K562 (cell line): ENCODE data around the gene NACC1. TPM values are rescaled to one million over a fixed set of nuclear protein-coding genes. Genes with fewer than 3 reads are reported as not detected.

Experiments used
- ARID1B ChIP-seq: fragments of 450-650 bp; IDR thresholded peaks from 2 replicates; pipeline ENCODE4 v1.6.1; 2016; ENCODE audit warnings: antibody characterized with exemption, mild to moderate bottlenecking, inconsistent platforms
- ARID3A ChIP-seq: IDR thresholded peaks from 2 replicates; pipeline ENCODE4 v1.6.1; 2012; ENCODE audit warnings: low read depth, low read length, improper control_type of control experiment, borderline replicate concordance
- ARID4B ChIP-seq: sonication (generic); formaldehyde crosslinking; IDR thresholded peaks from 2 replicates; pipeline ENCODE4 v1.8.0; 2022; ENCODE audit warnings: mild to moderate bottlenecking, missing genetic modification reagents
- BCL6 ChIP-seq: fragments of 250-450 bp; sonication (Bioruptor Pico); IDR thresholded peaks from 2 replicates; pipeline ENCODE4 v1.4.0; 2020
- BRD4 ChIP-seq: fragments of 200-600 bp; sonication (generic); IDR thresholded peaks from 2 replicates; pipeline ENCODE4 v1.6.1; 2017; ENCODE audit warnings: inconsistent platforms
- BRD9 ChIP-seq: fragments of 450-650 bp; IDR thresholded peaks from 2 replicates; pipeline ENCODE4 v1.6.1; 2018; ENCODE audit warnings: low read depth; ENCODE audit not compliant: partially characterized antibody
- HCFC1 ChIP-seq: IDR thresholded peaks from 2 replicates; pipeline ENCODE4 v1.6.1; 2012; ENCODE audit warnings: low read depth, low read length, improper control_type of control experiment
- MIER1 ChIP-seq: fragments of 450-650 bp; IDR thresholded peaks from 2 replicates; pipeline ENCODE4 v1.6.1; 2016; ENCODE audit warnings: antibody characterized with exemption, mild to moderate bottlenecking, low read depth
- RNF2 ChIP-seq: sonication (generic); IDR thresholded peaks from 2 replicates; pipeline ENCODE4 v1.6.1; 2016
- TARDBP ChIP-seq: fragments of 450-650 bp; IDR thresholded peaks from 2 replicates; pipeline ENCODE4 v1.6.1; 2016
- ZBTB40 ChIP-seq, 2 experiments: fragments of 450-650 bp in 1 of 2; sonication (generic) in 1 of 2; formaldehyde crosslinking in 1 of 2; IDR thresholded peaks; 2 replicates each; pipeline versions ENCODE4 v1.7.1 to v1.9.0; 2016 to 2022; ENCODE audit warnings: inconsistent platforms in 1 of 2, mild to moderate bottlenecking in 1 of 2, missing genetic modification reagents in 1 of 2
- ZNF146 ChIP-seq: IDR thresholded peaks from one replicate; pipeline ENCODE4 v1.6.1; 2018; ENCODE audit warnings: missing compliant biosample characterization; ENCODE audit not compliant: unreplicated experiment
- ZNF644 ChIP-seq: fragments of 200-800 bp; sonication (Bioruptor generic); IDR thresholded peaks from 2 replicates; pipeline ENCODE4 v1.6.1; 2016; ENCODE audit warnings: low read depth, missing genetic modification characterization, missing compliant biosample characterization
- polyA plus RNA-seq, 8 experiments: library from polyadenylated mRNA; depleted of rRNA in 4 of 8; stranded (reverse) in 5 of 8; unstranded in 3 of 8; fragments of >200 nt; fragmentation: Nextera tagmentation in 2 of 8; fragmentation: Illumina TruSeq in 1 of 8; extraction: Ambion mirVana in 2 of 8; extraction: Trizol in 1 of 8; gene quantifications; 2 replicates each; pipeline versions ENCODE4 v1.2.1 to v1.2.3, GENCODE V29; 2011 to 2014; ENCODE audit warnings: inconsistent platforms in 1 of 8, missing spikeins in 1 of 8
- total RNA-seq, 7 experiments: library from RNA; depleted of rRNA in 6 of 7; stranded (reverse); fragments of >200 nt in 6 of 7; fragmentation: Illumina TruSeq in 2 of 7; extraction: Trizol in 2 of 7; gene quantifications; 2 replicates each; pipeline versions ENCODE4 v1.2.1 to v1.2.3, GENCODE V29; 2011 to 2021; ENCODE audit warnings: low replicate concordance in 1 of 7

NACC1 gene
- total and polyA plus RNA-seq, 9 of the 15 experiments (the other 6 are each of a cell fraction or from before 2014, with no cell fraction given): 0.04 to 96.6 (median 25.8) TPM

- TF ChIP-seq BRD9 (peak; percentile 71), ZBTB40 (IDR thresholded peaks at IDR 0.05) (peak; percentile 53; the same call in 1 of the 2 replicates), ZBTB40 (CRISPR knock-in tag; IDR thresholded peaks at IDR 0.05) (no peak), MIER1 (no peak), RNF2 (0 out of 2 replicates have a peak, but pooled peaks have one; percentile 31), ZNF146 (no peak), ARID4B (CRISPR knock-in tag) (no peak), BRD4 (peak; percentile 43; the same call in 1 of the 2 replicates), ARID1B (0 out of 2 replicates have a peak, but pooled peaks have one; percentile 29), ARID3A (no peak), TARDBP (no peak), HCFC1 (peak; percentile 33; the same call in 1 of the 2 replicates), ZNF644 (tag) (peak; percentile 44; the same call in 1 of the 2 replicates), BCL6 (CRISPR knock-in tag) (no peak)
These were observed 13.7 kb upstream of the NACC1 start (continued) for GRCh38 chr19:13104360-13104847.
